GM20431 (cell line): Measurements from ENCODE around the gene TLR8.

Experiments used
- in situ Hi-C: fragments of 300-500 bp; cut with MseI, MboI; formaldehyde crosslinking; loops from one replicate; pipeline ENCODE4 v1.15.0; 2020; ENCODE audit warnings: low sequenced_read_pairs; ENCODE audit not compliant: unreplicated experiment

TLR8 gene

GRCh38 chrX:12906046-12906761 lies at the start of gene TLR8:
TSS of gene TLR8 (plus strand) at chrX:12906620. CDS start at chrX:12906707, 87 bp downstream.
- in situ Hi-C loops: no loop called here

DNA sequence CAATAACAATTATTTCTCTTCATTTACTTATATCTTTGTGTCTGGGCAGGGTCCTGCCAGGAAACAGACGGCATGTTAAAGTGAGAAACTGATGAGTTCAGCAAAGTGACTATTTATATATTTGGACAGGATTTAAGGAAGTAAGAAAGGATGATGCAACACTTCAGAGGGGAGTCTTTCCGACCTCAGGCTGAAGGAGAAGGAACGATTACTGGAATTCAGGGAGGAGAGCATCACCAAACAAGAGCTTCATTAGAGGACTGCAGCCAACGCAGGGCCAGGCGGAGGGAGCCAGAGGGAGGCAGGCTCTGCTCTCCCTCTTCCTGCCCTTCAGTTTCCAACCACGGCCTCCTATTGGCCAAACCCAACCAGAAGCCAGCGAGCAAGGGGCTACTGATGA lies 41.1 kb upstream of the TLR8 start:
- in situ Hi-C loops: no loop called here

DNA sequence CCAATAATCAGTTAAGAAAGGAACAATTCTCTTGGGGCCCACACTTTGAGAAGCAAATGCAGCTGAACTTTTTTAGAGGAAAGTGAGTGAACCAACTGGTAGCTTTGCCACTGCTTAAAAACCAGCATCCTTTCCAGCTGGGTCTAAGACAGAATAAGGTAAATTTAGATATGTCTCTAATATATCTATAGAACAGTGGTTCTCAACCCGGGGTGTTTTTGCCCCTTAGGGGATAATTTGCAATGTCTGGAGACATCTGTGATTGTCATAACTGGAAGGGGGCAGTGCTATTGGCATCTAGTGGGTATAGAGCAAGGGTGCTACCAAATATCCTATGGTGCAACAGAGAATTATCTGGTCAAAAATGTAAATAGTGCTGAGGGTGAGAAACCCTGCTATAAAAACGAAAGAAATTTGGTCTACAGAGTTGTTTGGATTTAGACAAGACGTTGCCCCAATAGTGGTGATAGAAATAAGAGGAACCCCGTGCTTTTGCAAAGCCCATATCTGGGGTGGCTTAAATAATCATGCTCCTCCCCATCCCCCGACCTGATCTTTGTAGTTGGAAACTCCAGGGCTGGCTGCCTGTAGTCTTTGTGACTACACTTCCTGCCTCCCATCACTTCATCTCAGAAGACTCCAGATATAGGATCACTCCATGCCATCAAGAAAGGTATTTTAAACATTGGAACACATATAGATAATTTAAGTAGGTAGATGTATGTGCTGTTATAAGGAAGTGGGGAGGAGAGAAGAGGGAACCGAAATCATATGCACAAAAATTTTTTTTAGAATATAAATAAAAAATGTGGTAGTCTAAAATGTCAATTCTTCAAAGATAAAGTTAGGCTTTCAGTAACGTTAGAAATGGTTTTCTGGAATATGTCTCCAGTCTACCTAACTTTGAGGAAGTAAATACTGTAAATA lies 39.7 kb upstream of the TLR8 start, which contains the start of gene TLR7:
Gene TLR7, plus strand, starts transcription at position 622 of the 927 bp plus-strand sequence. CDS start 507 bp downstream, outside the sequence.
- in situ Hi-C loops: no loop called here

GRCh38 chrX:12867685-12868084 lies 38.7 kb upstream of the TLR8 start:
- in situ Hi-C loops: no loop called here

- in situ Hi-C loops: no loop called here
Observed at GRCh38 chrX:12868747-12869146, 37.7 kb upstream of the TLR8 start.

DNA sequence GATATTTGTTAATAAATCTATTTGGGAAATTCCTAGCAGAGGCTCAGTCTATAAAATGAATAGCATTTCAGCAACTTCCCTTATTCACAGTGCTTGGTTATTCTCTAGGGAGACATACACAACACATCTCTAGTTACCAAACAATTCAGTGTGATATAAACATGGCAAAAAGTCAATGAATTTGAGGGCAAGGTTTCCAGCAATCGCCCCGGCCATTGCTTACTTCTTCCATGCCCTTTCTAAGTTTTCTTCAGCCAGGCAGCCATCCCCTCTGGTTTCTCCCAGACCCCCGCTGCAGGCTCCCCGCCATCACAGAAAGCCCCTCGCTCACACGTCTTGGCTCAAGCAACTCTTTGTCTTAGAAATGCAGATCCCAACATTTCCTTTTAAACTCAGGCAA lies 35.2 kb upstream of the TLR8 start:
- in situ Hi-C loops: no loop called here

- in situ Hi-C loops: no loop called here
Observed at GRCh38 chrX:12872741-12873140, 33.7 kb upstream of the TLR8 start.

- in situ Hi-C loops: no loop called here
Observed at GRCh38 chrX:12874581-12874980, 31.8 kb upstream of the TLR8 start.

GRCh38 chrX:12877386-12877785 lies 29.0 kb upstream of the TLR8 start:
- in situ Hi-C loops: no loop called here

DNA sequence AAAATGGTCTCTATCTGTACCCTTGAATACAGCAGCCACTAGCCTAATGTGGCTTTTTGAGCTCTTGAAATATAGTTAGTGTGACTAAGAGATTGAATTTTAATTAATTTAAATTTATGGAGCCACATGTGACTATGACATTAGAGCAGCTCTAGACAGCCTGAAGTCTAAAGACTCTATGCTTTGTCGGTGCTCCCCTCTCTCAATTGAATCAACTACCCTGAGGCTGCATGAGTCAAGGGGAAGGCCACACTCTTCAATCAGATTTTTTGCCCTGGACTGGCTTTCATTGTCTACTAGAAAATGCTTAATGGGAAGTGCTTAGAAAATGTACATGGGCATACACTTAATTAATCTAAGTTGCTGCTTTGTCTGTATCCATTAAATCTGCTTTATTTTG lies 27.9 kb upstream of the TLR8 start:
- in situ Hi-C loops: no loop called here

DNA sequence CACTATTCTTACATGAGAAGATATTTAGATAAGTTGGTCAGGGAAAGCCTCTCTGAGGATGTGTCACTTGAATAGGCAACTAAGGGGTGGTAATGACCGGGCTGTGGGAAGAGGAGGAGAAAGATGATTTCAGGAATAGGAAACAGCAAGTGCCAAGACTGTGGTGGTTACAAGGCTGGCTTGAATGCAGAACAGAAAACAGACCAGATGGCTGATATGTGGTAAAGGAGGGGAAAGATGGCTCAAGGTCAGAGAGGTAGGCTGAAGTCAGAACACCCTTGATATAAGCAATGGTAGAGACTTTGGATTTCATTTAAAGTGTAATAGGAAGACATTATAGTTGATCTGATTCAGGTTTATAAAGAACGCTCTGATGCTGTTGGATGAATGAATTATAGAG lies 24.5 kb upstream of the TLR8 start:
- in situ Hi-C loops: no loop called here

- in situ Hi-C loops: no loop called here
Observed at GRCh38 chrX:12885508-12885907, 20.9 kb upstream of the TLR8 start.

GRCh38 chrX:12886545-12886944 lies 19.9 kb upstream of the TLR8 start:
- in situ Hi-C loops: no loop called here

DNA sequence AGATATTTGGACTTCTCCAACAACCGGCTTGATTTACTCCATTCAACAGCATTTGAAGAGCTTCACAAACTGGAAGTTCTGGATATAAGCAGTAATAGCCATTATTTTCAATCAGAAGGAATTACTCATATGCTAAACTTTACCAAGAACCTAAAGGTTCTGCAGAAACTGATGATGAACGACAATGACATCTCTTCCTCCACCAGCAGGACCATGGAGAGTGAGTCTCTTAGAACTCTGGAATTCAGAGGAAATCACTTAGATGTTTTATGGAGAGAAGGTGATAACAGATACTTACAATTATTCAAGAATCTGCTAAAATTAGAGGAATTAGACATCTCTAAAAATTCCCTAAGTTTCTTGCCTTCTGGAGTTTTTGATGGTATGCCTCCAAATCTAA lies 19.3 kb upstream of the TLR8 start:
- in situ Hi-C loops: no loop called here

DNA sequence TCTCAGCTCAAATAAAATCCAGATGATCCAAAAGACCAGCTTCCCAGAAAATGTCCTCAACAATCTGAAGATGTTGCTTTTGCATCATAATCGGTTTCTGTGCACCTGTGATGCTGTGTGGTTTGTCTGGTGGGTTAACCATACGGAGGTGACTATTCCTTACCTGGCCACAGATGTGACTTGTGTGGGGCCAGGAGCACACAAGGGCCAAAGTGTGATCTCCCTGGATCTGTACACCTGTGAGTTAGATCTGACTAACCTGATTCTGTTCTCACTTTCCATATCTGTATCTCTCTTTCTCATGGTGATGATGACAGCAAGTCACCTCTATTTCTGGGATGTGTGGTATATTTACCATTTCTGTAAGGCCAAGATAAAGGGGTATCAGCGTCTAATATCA lies 18.7 kb upstream of the TLR8 start:
- in situ Hi-C loops: no loop called here

DNA sequence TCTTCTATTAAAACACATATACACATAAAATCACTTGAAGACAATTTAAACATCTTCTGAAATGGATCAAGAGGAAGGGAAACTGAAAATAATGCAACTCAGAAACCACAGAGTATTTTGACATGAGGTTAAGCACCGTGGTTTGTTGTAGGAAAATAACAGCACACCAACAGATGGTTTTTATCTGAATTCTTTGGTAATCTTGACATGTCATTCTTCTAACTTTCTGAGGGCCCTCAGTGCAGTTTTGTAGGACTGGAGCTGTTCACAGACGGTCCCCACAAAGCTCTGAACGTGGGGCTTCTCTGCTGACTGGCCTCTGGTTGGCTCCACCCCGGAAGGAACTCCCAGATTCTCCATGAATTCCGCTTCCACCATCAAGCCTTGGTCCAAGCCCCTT lies 16.0 kb upstream of the TLR8 start:
- in situ Hi-C loops: loop anchor here (10.0 kb wide), 1 partner anchor 76 kb away; no protein-coding TSS in a partner anchor

GRCh38 chrX:12891171-12891570 lies 15.2 kb upstream of the TLR8 start:
- in situ Hi-C loops: loop anchor here (10.0 kb wide), 1 partner anchor 76 kb away; no protein-coding TSS in a partner anchor

DNA sequence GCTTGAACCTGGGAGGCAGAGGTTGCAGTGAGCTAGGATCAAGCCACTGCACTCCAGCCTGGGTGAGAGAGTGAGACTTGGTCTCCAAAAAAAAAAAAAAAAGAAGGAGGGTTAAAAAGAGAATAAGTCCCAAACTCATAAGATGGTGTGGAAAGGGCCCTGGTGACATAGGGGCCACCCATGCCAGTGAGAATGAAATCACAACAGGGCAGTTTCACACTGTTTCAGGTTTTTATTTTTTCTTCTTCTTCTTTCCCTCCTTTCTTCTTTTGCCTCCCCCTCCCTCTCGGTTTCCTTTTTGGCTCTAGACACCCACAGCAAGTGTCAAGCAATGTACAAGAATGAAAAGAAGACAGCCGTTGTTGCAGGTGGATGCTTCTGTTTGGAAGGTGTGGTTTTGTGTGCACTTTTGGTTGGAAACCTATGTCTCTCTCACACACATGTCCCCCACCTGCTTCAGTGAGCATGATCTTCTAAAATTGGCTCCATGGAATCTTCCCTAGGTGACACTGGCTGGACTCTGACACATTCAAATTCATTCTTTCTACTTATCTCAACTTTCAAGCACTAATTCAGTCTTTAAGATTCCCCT lies 14.4 kb upstream of the TLR8 start:
- in situ Hi-C loops: loop anchor here (10.0 kb wide), 1 partner anchor 77 kb away; no protein-coding TSS in a partner anchor

DNA sequence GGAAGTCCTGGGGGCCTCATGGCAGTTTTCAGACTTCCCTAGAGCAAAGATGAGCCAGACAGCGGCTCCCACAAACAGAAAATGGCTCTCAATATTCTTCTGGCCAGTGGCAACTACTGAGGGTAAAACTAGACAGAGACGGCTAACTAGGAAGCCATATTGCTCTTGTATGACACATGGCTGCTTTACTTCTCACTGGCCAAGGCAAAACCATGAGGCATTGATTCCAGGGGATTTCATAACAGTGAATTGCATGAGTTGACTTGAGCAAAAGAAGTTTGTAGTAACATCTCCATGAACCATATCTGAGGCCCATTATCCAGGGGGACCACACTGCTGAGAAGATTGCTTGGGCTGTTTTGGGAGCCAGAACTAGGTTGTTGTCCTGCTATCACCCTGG lies 13.7 kb upstream of the TLR8 start:
- in situ Hi-C loops: loop anchor here (10.0 kb wide), 1 partner anchor 78 kb away; no protein-coding TSS in a partner anchor
